SK-N-SH (cell line): Measurements from ENCODE around the gene IGFALS. TPM values are rescaled to one million over a fixed set of nuclear protein-coding genes. Genes with fewer than 3 reads are reported as not detected.

Experiments used
- CTCF ChIA-PET: fragments of 300-600, 350-600 bp; formaldehyde crosslinking; extraction: SDS; loops from one replicate; lab custom pipeline; 2021; lab: Yijun Ruan, JAX
- POLR2A ChIA-PET: fragments of 350-600 bp; sonication (Branson Sonifier 250); formaldehyde crosslinking; extraction: SDS; loops from one replicate; lab custom pipeline; 2020; ENCODE audit warnings: antibody characterized with exemption, inconsistent platforms; lab: Yijun Ruan, JAX
- DNase-seq: peaks from one replicate; pipeline ENCODE4 v3.0.0; 2012
- H2AFZ ChIP-seq: fragments of 200-600 bp; sonication (generic); 2 replicates; pipeline ENCODE4 v1.8.1; 2016; ENCODE audit warnings: antibody characterized with exemption, mild to moderate bottlenecking, low read depth
- H3F3A ChIP-seq: fragments of 200-600 bp; sonication (generic); replicated peaks from 2 replicates; pipeline ENCODE3; 2016; ENCODE audit warnings: antibody characterized with exemption, mild to moderate bottlenecking; ENCODE audit not compliant: insufficient read depth
- H3K27ac ChIP-seq, 2 experiments: fragments of 200-500 bp in 1 of 2; fragments of 200-600 bp in 1 of 2; sonication (Bioruptor generic) in 1 of 2; sonication (generic), shearing (Covaris generic) in 1 of 2; 2 replicates each; pipeline versions ENCODE4 v1.5.1 to v1.6.1; 2014 to 2016; ENCODE audit warnings: low read depth in 2 of 2, inconsistent platforms in 1 of 2, low read length in 1 of 2, mild to moderate bottlenecking in 1 of 2, mixed read lengths in 1 of 2
- H3K27me3 ChIP-seq: fragments of 200-600 bp; sonication (generic), shearing (Covaris generic); 2 replicates; pipeline ENCODE4 v1.6.1; 2016; ENCODE audit warnings: mixed run types; ENCODE audit not compliant: insufficient read depth
- H3K36me3 ChIP-seq, 2 experiments: fragments of 200-500 bp in 1 of 2; fragments of 200-600 bp in 1 of 2; sonication (Bioruptor generic) in 1 of 2; sonication (generic) in 1 of 2; replicated peaks in 1 of 2; 2 replicates each; pipeline versions ENCODE3 to v1.5.1; 2014 to 2016; ENCODE audit warnings: low read length in 1 of 2, mild to moderate bottlenecking in 1 of 2; ENCODE audit not compliant: insufficient read depth in 2 of 2, control insufficient read depth in 1 of 2
- H3K4me1 ChIP-seq, 2 experiments: fragments of 200-500 bp in 1 of 2; fragments of 200-600 bp in 1 of 2; sonication (Bioruptor generic) in 1 of 2; sonication (generic), shearing (Covaris generic) in 1 of 2; 2 replicates each; pipeline versions ENCODE4 v1.5.1 to v1.6.1; 2014 to 2016; ENCODE audit warnings: low read depth in 1 of 2, low read length in 1 of 2, mixed run types in 1 of 2; ENCODE audit not compliant: insufficient read depth in 2 of 2, control insufficient read depth in 1 of 2
- H3K4me2 ChIP-seq: fragments of 200-600 bp; sonication (generic), shearing (Covaris generic); 2 replicates; pipeline ENCODE4 v1.6.1; 2017; ENCODE audit warnings: mixed run types
- H3K4me3 ChIP-seq, 2 experiments: fragments of 200-500 bp in 1 of 2; fragments of 200-600 bp in 1 of 2; sonication (Bioruptor generic) in 1 of 2; sonication (generic), shearing (Covaris generic) in 1 of 2; 2 replicates each; pipeline versions ENCODE4 v1.5.1 to v1.8.1; 2014 to 2016; ENCODE audit warnings: low read depth in 2 of 2, inconsistent platforms in 1 of 2, low read length in 1 of 2, mild to moderate bottlenecking in 1 of 2, mixed read lengths in 1 of 2, moderate library complexity in 1 of 2
- H3K79me2 ChIP-seq: fragments of 200-600 bp; sonication (generic); 2 replicates; pipeline ENCODE4 v1.8.1; 2017; ENCODE audit warnings: mild to moderate bottlenecking; ENCODE audit not compliant: insufficient read depth
- H3K9ac ChIP-seq: fragments of 200-600 bp; sonication (generic); 2 replicates; pipeline ENCODE4 v1.6.1; 2017; ENCODE audit warnings: mixed run types
- H3K9me2 ChIP-seq: fragments of 200-600 bp; sonication (generic); 2 replicates; pipeline ENCODE4 v1.6.1; 2017; ENCODE audit warnings: mixed run types
- H3K9me3 ChIP-seq: fragments of 200-600 bp; sonication (generic); 2 replicates; pipeline ENCODE4 v1.6.1; 2017; ENCODE audit warnings: mixed run types, mild to moderate bottlenecking, moderate library complexity
- H4K20me1 ChIP-seq: fragments of 200-600 bp; sonication (generic); 2 replicates; pipeline ENCODE4 v1.6.1; 2017; ENCODE audit warnings: mild to moderate bottlenecking, mixed run types; ENCODE audit not compliant: insufficient read depth
- EP300 ChIP-seq, 2 experiments: IDR thresholded peaks; 2 replicates each; pipeline versions ENCODE4 v1.4.0 to v1.6.1; 2012; ENCODE audit warnings: borderline replicate concordance in 1 of 2, low read depth in 1 of 2, low read length in 1 of 2
- EZH2phosphoT487 ChIP-seq: fragments of 200-600 bp; sonication (generic); IDR thresholded peaks from 2 replicates; pipeline ENCODE4 v1.6.1; 2017; ENCODE audit warnings: low read depth, mixed run types, mild to moderate bottlenecking, antibody characterized with exemption, moderate library complexity, borderline replicate concordance
- FOSL2 ChIP-seq: IDR thresholded peaks from 2 replicates; pipeline ENCODE4 v1.4.0; 2012; ENCODE audit warnings: low read depth, mild to moderate bottlenecking, moderate library complexity, borderline replicate concordance
- FOXJ3 ChIP-seq: sonication (generic); formaldehyde crosslinking; IDR thresholded peaks from 2 replicates; pipeline ENCODE4 v1.5.1; 2020; ENCODE audit warnings: mild to moderate bottlenecking, missing genetic modification reagents
- GABPA ChIP-seq: IDR thresholded peaks from 2 replicates; pipeline ENCODE4 v1.4.0; 2012; ENCODE audit warnings: low read depth, mild to moderate bottlenecking
- GATA2 ChIP-seq: sonication (generic); formaldehyde crosslinking; IDR thresholded peaks from 2 replicates; pipeline ENCODE4 v1.5.0; 2020; ENCODE audit warnings: mild to moderate bottlenecking, missing genetic modification reagents
- JUND ChIP-seq: IDR thresholded peaks from 2 replicates; pipeline ENCODE4 v1.4.0; 2012
- MEF2A ChIP-seq: IDR thresholded peaks from 2 replicates; pipeline ENCODE4 v1.4.0; 2012; ENCODE audit warnings: low read depth, borderline replicate concordance
- MXI1 ChIP-seq: IDR thresholded peaks from 2 replicates; pipeline ENCODE4 v1.6.1; 2012; ENCODE audit warnings: mild to moderate bottlenecking, low read depth, low read length, improper control_type of control experiment
- NFIC ChIP-seq: IDR thresholded peaks from 2 replicates; pipeline ENCODE4 v1.4.0; 2012; ENCODE audit warnings: borderline replicate concordance
- PBX3 ChIP-seq: IDR thresholded peaks from 2 replicates; pipeline ENCODE4; 2012
- POLR2AphosphoS5 ChIP-seq: IDR thresholded peaks from 2 replicates; pipeline ENCODE4 v1.6.1; 2012; ENCODE audit warnings: low read depth, low read length
- RAD21 ChIP-seq: IDR thresholded peaks from 2 replicates; pipeline ENCODE4 v1.6.1; 2012; ENCODE audit warnings: mild to moderate bottlenecking, low read length
- RCOR1 ChIP-seq: fragments of 150-350 bp; IDR thresholded peaks from 2 replicates; pipeline ENCODE4 v1.6.1; 2017; ENCODE audit warnings: antibody characterized with exemption, low read length
- REST ChIP-seq: IDR thresholded peaks from 2 replicates; pipeline ENCODE4 v1.6.1; 2012; ENCODE audit warnings: mild to moderate bottlenecking, low read depth, low read length, moderate library complexity
- RXRA ChIP-seq: IDR thresholded peaks from 2 replicates; pipeline ENCODE4 v1.4.0; 2012; ENCODE audit warnings: low read depth, mild to moderate bottlenecking, borderline replicate concordance
- SIN3A ChIP-seq: IDR thresholded peaks from 2 replicates; pipeline ENCODE4 v1.6.1; 2012; ENCODE audit warnings: low read depth, mild to moderate bottlenecking, low read length, moderate library complexity, borderline replicate concordance
- TAF1 ChIP-seq: IDR thresholded peaks from 2 replicates; pipeline ENCODE4 v1.6.1; 2012; ENCODE audit warnings: low read depth, mild to moderate bottlenecking, low read length, moderate library complexity, borderline replicate concordance
- TCF12 ChIP-seq: IDR thresholded peaks from 2 replicates; pipeline ENCODE4 v1.4.0; 2012
- TEAD4 ChIP-seq: IDR thresholded peaks from 2 replicates; pipeline ENCODE4 v1.4.0; 2012; ENCODE audit warnings: mild to moderate bottlenecking, borderline replicate concordance; ENCODE audit not compliant: insufficient read depth
- USF1 ChIP-seq: IDR thresholded peaks from 2 replicates; pipeline ENCODE4 v1.4.0; 2012; ENCODE audit warnings: low read depth, borderline replicate concordance
- USF2 ChIP-seq: fragments of 150-350 bp; IDR thresholded peaks from 2 replicates; pipeline ENCODE4 v1.6.1; 2017; ENCODE audit warnings: antibody characterized with exemption, low read length, low read depth, borderline replicate concordance
- WGBS: methylation state at CpG from one replicate; pipeline ENCODE4 v1.1.6; 2017; ENCODE audit warnings: low lambda C conversion rate; 5-methylcytosine and 5-hydroxymethylcytosine counted together
- polyA plus RNA-seq, 3 experiments: library from polyadenylated mRNA; depleted of rRNA; stranded (reverse); fragments of >200 nt; gene quantifications; 2 replicates each; pipeline ENCODE4 v1.2.3, GENCODE V29; 2012

Gene IGFALS
- polyA plus RNA-seq, 1 of the 3 experiments (the other 2 are of a cell fraction) = 0.02 TPM

GRCh38 chr16:1828645-1829410, 35.3 kb upstream of the IGFALS start (continued):
- TF ChIP-seq PBX3 (no peak), TAF1 (no peak), RAD21 (no peak)
- TF ChIP-seq, all 33 proteins: peak for 0

- Histone ChIP-seq H3K4me3 (peak within 1 kb of the TSS; percentile 95 to 99), H3K4me2 (peak within 1 kb of the TSS; percentile 96), H3K9ac (peak within 1 kb of the TSS; percentile 74), H3K27me3 (no peaks in the 10 kb centered on the region), H3K9me3 (no peaks in the 10 kb centered on the region), H3K27ac (peak within 1 kb of the TSS; percentile 68 to 88), H4K20me1 (no peaks in the 10 kb centered on the region), H3K36me3 (peaks cover 19 to 27% of the 10 kb centered on the region in 2 experiments), H3K9me2 (no peaks in the 10 kb centered on the region), H3F3A (no peaks in the 10 kb centered on the region), H3K4me1 (peaks cover 0 to 18% of the 10 kb centered on the region in 2 experiments; a peak in 3 of 4 replicates), H3K79me2 (peaks cover 69% of the 10 kb centered on the region), H2AFZ (peak within 1 kb of the TSS; percentile 94)
- ChIA-PET POLR2A (interaction anchor here (0.7 to 1.9 kb wide), 8 partner anchors 14 to 328 kb away, joined by 3 to 8 read pairs (median 4); partner anchors contain the start of genes MAPK8IP3, NUBP2, RPS2 and SPSB3), CTCF (interaction anchor here (0.6 to 1.5 kb wide), 6 partner anchors 12 to 105 kb away, joined by 3 to 7 read pairs (median 4); partner anchors contain the start of genes EME2 and MRPS34)
- WGBS = 2% methylated on average over 10 of the region's 104 CpGs
- DNase-seq = peak; percentile 100
- TF ChIP-seq GATA2 (CRISPR knock-in tag) (peak; percentile 33), SIN3A (peak; percentile 98), MXI1 (peak; percentile 87; the same call in 1 of the 2 replicates), FOSL2 (no peak), FOXJ3 (CRISPR knock-in tag) (no peak), EZH2phosphoT487 (no peak), NFIC (no peak), RCOR1 (peak; percentile 76), MEF2A (no peak), GABPA (no peak), USF2 (peak; percentile 98), REST (peak; percentile 78), POLR2AphosphoS5 (peak; percentile 84), TEAD4 (no peak), USF1 (peak; percentile 100), TCF12 (no peak), RXRA (no peak), JUND (no peak), EP300 (IDR thresholded peaks at IDR 0.05; ENCODE audit: borderline replicate concordance in 1 of 2, low read depth in 1 of 2, low read length in 1 of 2) (peak in 1 of 2 experiments; percentile 11; a peak in 1 of 4 replicates), RAD21 (no peak)
These were observed 33.4 kb upstream of the IGFALS start, which contains the start of the genes FAHD1 and HAGH for GRCh38 chr16:1826691-1827573. FAHD1 (plus strand) TSS chr16:1827206; CDS start chr16:1827239, 33 bp downstream. HAGH (minus strand) TSS chr16:1826825; CDS start chr16:1826787, 38 bp downstream.
